IPS-18c (cell line): Measurements from ENCODE around the gene TBL1XR1.

Experiments used
- H3K4me3 ChIP-seq: 2 replicates; pipeline ENCODE4 v1.7.0; 2013; ENCODE audit warnings: low read depth, mild to moderate bottlenecking, low read length, moderate library complexity; ENCODE audit not compliant: insufficient read depth
- H3K9me3 ChIP-seq: one replicate; pipeline ENCODE4 v1.6.1; 2013; ENCODE audit warnings: mild to moderate bottlenecking, low read length, moderate library complexity; ENCODE audit not compliant: control insufficient read depth, insufficient read depth

Gene TBL1XR1

GRCh38 chr3:177197041-177197726 is at the start of gene TBL1XR1:
TSS of gene TBL1XR1 (minus strand) at chr3:177197482. CDS start at chr3:177064977, 132,505 bp downstream.
- no peaks in the 10 kb centered on the region for H3K9me3 ChIP-seq
- peak within 1 kb of the TSS; percentile 75 for H3K4me3 ChIP-seq

- Histone ChIP-seq H3K9me3 (peaks cover 2% of the 10 kb centered on the region), H3K4me3 (no peak overlapping the region)
These were observed 48.0 kb upstream of the TBL1XR1 start for GRCh38 chr3:177245250-177245649.

- peaks cover 2% of the 10 kb centered on the region for H3K9me3 ChIP-seq
- H3K4me3 ChIP-seq: no peak overlapping the region
These were observed 47.3 kb upstream of the TBL1XR1 start for GRCh38 chr3:177244606-177245005.

GRCh38 chr3:177238686-177239216 is 41.5 kb upstream of the TBL1XR1 start:
- Histone ChIP-seq H3K4me3 (no peak overlapping the region), H3K9me3 (peaks cover 2% of the 10 kb centered on the region)

- no peak overlapping the region for H3K4me3 ChIP-seq
- H3K9me3 ChIP-seq: peaks cover 2% of the 10 kb centered on the region
These were observed 39.9 kb upstream of the TBL1XR1 start for GRCh38 chr3:177237206-177237605.

- H3K9me3 ChIP-seq: peaks cover 2% of the 10 kb centered on the region
- H3K4me3 ChIP-seq: no peak overlapping the region
These were observed 39.4 kb upstream of the TBL1XR1 start for GRCh38 chr3:177236704-177237103.

- Histone ChIP-seq H3K4me3 (no peak overlapping the region), H3K9me3 (peaks cover 2% of the 10 kb centered on the region)
These were observed 36.8 kb upstream of the TBL1XR1 start for GRCh38 chr3:177234121-177234520.

GRCh38 chr3:177231242-177231641 is 34.0 kb upstream of the TBL1XR1 start:
- Histone ChIP-seq H3K4me3 (no peak overlapping the region), H3K9me3 (peaks cover 8% of the 10 kb centered on the region)

- H3K9me3 ChIP-seq: peaks cover 8% of the 10 kb centered on the region
- H3K4me3 ChIP-seq: no peak overlapping the region
These were observed 33.4 kb upstream of the TBL1XR1 start for GRCh38 chr3:177230641-177231040.

- H3K4me3 ChIP-seq: no peak overlapping the region
- H3K9me3 ChIP-seq: peaks cover 6% of the 10 kb centered on the region
These were observed 32.5 kb upstream of the TBL1XR1 start for GRCh38 chr3:177229791-177230190.

- Histone ChIP-seq H3K9me3 (peaks cover 6% of the 10 kb centered on the region), H3K4me3 (no peak overlapping the region)
These were observed 31.4 kb upstream of the TBL1XR1 start for GRCh38 chr3:177228601-177229190.

GRCh38 chr3:177224414-177224813 is 27.1 kb upstream of the TBL1XR1 start:
- Histone ChIP-seq H3K4me3 (no peak overlapping the region), H3K9me3 (peaks cover 6% of the 10 kb centered on the region)

GRCh38 chr3:177221744-177222143 is 24.5 kb upstream of the TBL1XR1 start:
- Histone ChIP-seq H3K9me3 (peaks cover under 1% of the 10 kb centered on the region), H3K4me3 (no peak overlapping the region)

GRCh38 chr3:177220136-177220974 is 23.1 kb upstream of the TBL1XR1 start:
- Histone ChIP-seq H3K9me3 (no peaks in the 10 kb centered on the region), H3K4me3 (no peak overlapping the region)

GRCh38 chr3:177213801-177214535 is 16.7 kb upstream of the TBL1XR1 start:
- Histone ChIP-seq H3K9me3 (no peaks in the 10 kb centered on the region), H3K4me3 (no peak overlapping the region)

- no peak overlapping the region for H3K4me3 ChIP-seq
These were observed 15.5 kb upstream of the TBL1XR1 start for GRCh38 chr3:177212756-177213155.

GRCh38 chr3:177212278-177212610 is 15.0 kb upstream of the TBL1XR1 start:
- H3K9me3 ChIP-seq: no peaks in the 10 kb centered on the region

More at GRCh38 chr3:177212756-177213155, 15.5 kb upstream of the TBL1XR1 start:
- no peaks in the 10 kb centered on the region for H3K9me3 ChIP-seq

More at GRCh38 chr3:177212278-177212610, 15.0 kb upstream of the TBL1XR1 start:
- H3K4me3 ChIP-seq: no peak overlapping the region
